HT1080 (cell line): ENCODE measurements around the gene DQX1. TPM values are rescaled to one million over a fixed set of nuclear protein-coding genes. Genes with fewer than 3 reads are reported as not detected.
"Not testable (repeated sequence)": the region's sequence is repeated elsewhere in the genome, so short reads cannot be mapped to it uniquely, and the experiment has no call there.

ENCODE experiments used
- DNase-seq: peaks from one replicate; pipeline ENCODE4 v3.0.0-alpha.2; 2015; ENCODE audit warnings: low read depth
- total RNA-seq: library from RNA; depleted of rRNA; stranded (reverse); fragments of >200 nt; shearing (Covaris generic); gene quantifications from 2 replicates; pipeline ENCODE4 v1.2.3, GENCODE V29; 2014; rRNA removed

DQX1 gene
- total RNA-seq, 1 experiment from 2014 or later, result 0.18 TPM

GRCh38 chr2:74470742-74471141 lies 55.3 kb downstream of the DQX1 start:
- not testable (repeated sequence) for DNase-seq

Other genes with a start within 250 kb of the DQX1 start
- not detected in 2 replicates for gene SLC4A5, start 182.8 kb downstream of the DQX1 start, total RNA-seq
- gene DCTN1, start 145.9 kb downstream of the DQX1 start, total RNA-seq, result 73.0 and 84.6 TPM in 2 replicates
- 0.37 and 2.2 TPM in 2 replicates for gene C2orf81, start 104.6 kb downstream of the DQX1 start, total RNA-seq
- 59.7 and 66.7 TPM in 2 replicates for gene WDR54, start 104.5 kb downstream of the DQX1 start, total RNA-seq
- gene RTKN, start 84.3 kb downstream of the DQX1 start, total RNA-seq, result 15.8 and 21.1 TPM in 2 replicates
- gene INO80B, start 71.1 kb downstream of the DQX1 start, total RNA-seq, result 19.0 and 19.6 TPM in 2 replicates
- gene WBP1, start 67.8 kb downstream of the DQX1 start, total RNA-seq, result 31.0 and 47.8 TPM in 2 replicates
- 66.5 and 68.5 TPM in 2 replicates for gene MOGS, start 60.8 kb downstream of the DQX1 start, total RNA-seq
- gene MRPL53, start 53.6 kb downstream of the DQX1 start, total RNA-seq, result 79.3 and 113 TPM in 2 replicates
- 12.7 and 13.2 TPM in 2 replicates for gene CCDC142, start 43.2 kb downstream of the DQX1 start, total RNA-seq
- 18.7 and 26.0 TPM in 2 replicates for gene TTC31, start 43.1 kb downstream of the DQX1 start, total RNA-seq
- 0.84 and 4.0 TPM in 2 replicates for gene LBX2, start 26.6 kb downstream of the DQX1 start, total RNA-seq
- 27.2 and 29.8 TPM in 2 replicates for gene PCGF1, start 18.5 kb downstream of the DQX1 start, total RNA-seq
- gene TLX2, start 11.8 kb downstream of the DQX1 start, total RNA-seq, result not detected in 2 replicates
- gene AUP1, start 3.5 kb upstream of the DQX1 start, total RNA-seq, result 169 and 184 TPM in 2 replicates
- gene HTRA2, start 3.7 kb upstream of the DQX1 start, total RNA-seq, result 84.5 and 94.6 TPM in 2 replicates
- gene LOXL3, start 27.7 kb upstream of the DQX1 start, total RNA-seq, result 48.5 and 49.8 TPM in 2 replicates
- 62.1 and 66.8 TPM in 2 replicates for gene DOK1, start 28.5 kb upstream of the DQX1 start, total RNA-seq
- 0.03 and 0.13 TPM in 2 replicates for gene M1AP, start 122.1 kb upstream of the DQX1 start, total RNA-seq
- gene SEMA4F, start 128.0 kb upstream of the DQX1 start, total RNA-seq, result 11.6 and 12.7 TPM in 2 replicates